GM13977 (cell line): ENCODE measurements around the gene GLRX5.
"Not testable (repeated sequence)": the region's sequence is repeated elsewhere in the genome, so short reads cannot be mapped to it uniquely, and the experiment has no call there.

Source experiments
- DNase-seq: peaks from one replicate; pipeline ENCODE4 v3.0.0; 2012; ENCODE audit warnings: low spot score
- CTCF ChIP-seq: IDR thresholded peaks from 2 replicates; pipeline ENCODE4 v1.5.1; 2012; ENCODE audit warnings: mild to moderate bottlenecking, control low read depth; ENCODE audit not compliant: insufficient read depth; ENCODE audit errors: extremely low read depth, missing control alignments
- in situ Hi-C: fragments of 300-500 bp; cut with MboI; formaldehyde crosslinking; loops from one replicate; pipeline ENCODE4 v1.12.0; 2022; ENCODE audit warnings: low sequenced_read_pairs, low pct_unique_long_range_greater_than_20kb, mixed read lengths, inconsistent platforms; ENCODE audit not compliant: unreplicated experiment

GLRX5 gene

GRCh38 chr14:95504135-95505029 is 30.5 kb upstream of the GLRX5 start:
- DNase-seq, result no peak
- in situ Hi-C loops, result loop anchor here (25.0 kb wide), 1 partner anchor 1542 kb away; no protein-coding TSS in a partner anchor
- no peak for TF ChIP-seq CTCF

GRCh38 chr14:95505030-95505589 is 29.7 kb upstream of the GLRX5 start:
- in situ Hi-C loops, result loop anchor here (25.0 kb wide), 1 partner anchor 1543 kb away; no protein-coding TSS in a partner anchor
- DNase-seq, result no peak
- TF ChIP-seq CTCF, result no peak

DNA sequence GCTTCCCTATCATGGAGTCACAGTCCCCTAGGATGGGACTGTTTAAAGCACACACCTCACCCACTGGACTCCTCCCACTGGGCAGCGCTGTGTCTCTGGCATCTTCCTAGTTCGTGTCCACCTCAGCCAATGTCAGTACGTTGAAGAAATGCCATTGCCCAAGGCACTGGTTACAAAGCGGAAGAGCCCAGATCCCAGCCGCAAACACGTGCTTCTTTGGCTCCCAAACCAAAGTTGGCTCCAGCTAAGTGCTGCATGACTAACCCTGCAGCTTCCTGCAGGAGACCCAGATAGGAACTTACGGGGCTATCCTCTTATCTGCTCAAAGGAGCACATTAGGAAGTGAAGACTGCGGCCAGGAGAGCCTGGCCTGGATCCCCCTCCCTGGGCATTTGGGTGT is 27.7 kb upstream of the GLRX5 start:
- in situ Hi-C loops, result loop anchor here (25.0 kb wide), 1 partner anchor 1545 kb away; no protein-coding TSS in a partner anchor
- no peak for TF ChIP-seq CTCF
- no peak for DNase-seq

- TF ChIP-seq CTCF, result no peak
- in situ Hi-C loops, result loop anchor here (25.0 kb wide), 1 partner anchor 1545 kb away; no protein-coding TSS in a partner anchor
- no peak for DNase-seq
These were observed 27.1 kb upstream of the GLRX5 start for GRCh38 chr14:95507701-95508103.

DNA sequence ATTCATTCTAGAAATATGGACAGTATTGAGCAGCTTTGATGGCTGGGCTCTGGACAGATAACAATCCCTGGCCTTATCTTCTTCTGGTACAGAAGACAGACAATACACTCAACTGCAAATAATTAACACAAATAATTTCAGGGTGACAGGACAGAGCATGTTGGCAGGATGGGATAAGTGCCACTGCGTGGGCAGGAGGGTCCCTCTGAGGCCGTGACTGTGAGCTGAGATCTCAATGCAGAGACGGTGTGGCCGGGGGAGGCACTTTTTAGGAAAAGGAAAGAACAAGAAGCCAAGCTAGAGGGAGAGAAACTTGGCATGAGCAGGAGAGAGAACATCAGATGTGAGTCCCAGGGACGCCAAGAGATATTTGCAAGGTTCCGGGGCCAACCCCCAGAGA is 26.5 kb upstream of the GLRX5 start:
- no peak for DNase-seq
- no peak for TF ChIP-seq CTCF
- in situ Hi-C loops, result loop anchor here (25.0 kb wide), 1 partner anchor 1546 kb away; no protein-coding TSS in a partner anchor

GRCh38 chr14:95509495-95509894 is 25.4 kb upstream of the GLRX5 start:
- no peak for TF ChIP-seq CTCF
- no peak for DNase-seq
- in situ Hi-C loops, result loop anchor here (25.0 kb wide), 1 partner anchor 1547 kb away; no protein-coding TSS in a partner anchor

GRCh38 chr14:95510344-95510743 is 24.5 kb upstream of the GLRX5 start:
- not testable (repeated sequence) for DNase-seq
- in situ Hi-C loops, result loop anchor here (25.0 kb wide), 1 partner anchor 1548 kb away; no protein-coding TSS in a partner anchor
